ENCODE data around the gene FOXL2. TPM values are rescaled to one million over a fixed set of nuclear protein-coding genes. Genes with fewer than 3 reads are reported as not detected.

Gene FOXL2
- total RNA-seq, 1 donor from 2014 or later = 0.21 TPM

DNA sequence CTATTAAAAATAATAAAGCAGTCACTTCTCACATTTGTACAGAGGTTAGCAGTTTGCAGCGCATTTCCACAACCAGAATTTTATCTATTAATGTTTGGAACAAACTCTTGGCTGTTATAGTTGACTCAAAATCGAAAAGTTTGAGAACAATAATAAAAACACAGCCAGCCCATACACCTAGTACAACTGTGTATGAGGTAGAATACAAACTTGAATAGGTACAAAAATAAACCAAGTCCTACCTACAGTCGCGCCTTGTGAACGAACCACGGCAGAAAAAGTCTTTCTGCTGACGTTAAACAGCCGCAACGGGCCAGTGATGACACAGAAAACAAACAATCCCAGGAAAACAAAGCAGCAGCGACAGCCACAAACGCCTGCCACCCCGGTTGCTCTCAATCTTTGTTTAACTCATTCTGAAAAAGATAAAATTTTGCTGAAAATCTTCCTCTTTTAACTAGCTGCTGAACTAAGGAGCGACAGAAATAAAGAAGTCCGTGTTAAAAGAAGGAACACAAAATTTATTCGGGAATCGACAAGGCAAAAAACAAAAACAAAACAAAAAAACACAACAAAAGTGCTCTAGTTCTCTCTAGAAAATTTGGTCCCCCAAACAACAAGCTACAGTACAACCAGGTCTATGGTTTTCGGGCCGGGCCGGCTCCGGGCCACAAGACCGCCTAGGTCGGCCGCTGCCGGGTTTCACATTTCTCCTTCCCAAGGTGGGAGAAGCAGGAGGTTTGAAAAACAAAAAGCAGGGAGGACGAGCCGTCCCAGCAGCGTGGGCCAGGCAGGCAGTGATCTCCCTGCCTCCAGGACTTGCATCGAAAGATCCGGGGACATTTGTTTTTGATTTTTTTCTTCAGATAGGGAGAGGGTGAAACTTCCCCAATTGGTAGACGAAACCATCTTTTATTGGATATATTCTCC is 2.9 kb downstream of the FOXL2 start:
- peak overlapping the region; percentile 32 for H3K4me3 Mint-ChIP-seq (ENCODE audit: unreplicated experiment)
- peaks cover 85% of the 10 kb centered on the region for H3K27me3 Mint-ChIP-seq (ENCODE audit: unreplicated experiment)

DNA sequence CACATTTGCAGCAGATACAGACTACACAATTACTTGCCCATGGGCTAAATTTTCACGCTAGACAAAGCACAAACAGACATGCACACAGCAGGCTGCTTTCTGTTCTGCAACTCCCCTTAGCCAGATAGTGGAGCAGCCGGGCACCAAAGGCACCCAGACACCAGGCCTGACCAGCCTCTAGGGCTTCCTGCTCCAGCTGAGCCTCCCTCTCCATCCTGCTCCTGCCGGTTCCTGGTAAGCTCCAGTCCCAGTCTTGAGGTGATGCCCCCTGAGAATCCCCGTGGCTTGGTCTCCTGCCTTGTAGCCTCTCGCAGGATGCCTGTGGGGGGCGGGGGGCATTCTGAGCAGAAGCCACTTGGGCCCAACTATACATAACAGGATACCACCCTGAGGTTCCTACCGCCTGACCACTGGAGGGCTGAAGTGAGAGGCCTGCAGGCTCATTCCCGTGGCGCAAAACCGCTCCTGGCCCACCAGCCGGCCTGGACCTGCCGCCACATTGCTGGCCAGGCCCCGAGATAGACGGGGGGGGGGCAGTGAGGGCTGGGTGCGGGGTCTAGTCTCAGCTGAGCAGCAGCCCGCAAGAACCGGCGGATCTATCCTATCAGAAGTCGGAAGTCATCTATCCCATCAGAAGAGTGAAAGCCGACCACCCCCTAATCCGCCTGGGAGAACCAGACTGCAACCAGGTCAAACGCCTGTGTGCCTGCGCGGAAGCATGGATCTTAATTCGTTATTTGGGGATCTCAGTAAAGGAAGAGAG is 3.9 kb downstream of the FOXL2 start:
- Mint-ChIP-seq H3K9me3 (ENCODE audit: unreplicated experiment) (no peaks in the 10 kb centered on the region), H3K27ac (ENCODE audit: unreplicated experiment) (no peak overlapping the region), H3K27me3 (ENCODE audit: unreplicated experiment) (peaks cover 85% of the 10 kb centered on the region), H3K4me1 (ENCODE audit: unreplicated experiment) (peaks cover 31% of the 10 kb centered on the region), H3K36me3 (ENCODE audit: unreplicated experiment) (no peaks in the 10 kb centered on the region), H3K4me3 (ENCODE audit: unreplicated experiment) (no peak overlapping the region)
- DNase-seq (ENCODE audit: extremely low spot score, unreplicated experiment) = no peak
- TF ChIP-seq, protein P1, sequence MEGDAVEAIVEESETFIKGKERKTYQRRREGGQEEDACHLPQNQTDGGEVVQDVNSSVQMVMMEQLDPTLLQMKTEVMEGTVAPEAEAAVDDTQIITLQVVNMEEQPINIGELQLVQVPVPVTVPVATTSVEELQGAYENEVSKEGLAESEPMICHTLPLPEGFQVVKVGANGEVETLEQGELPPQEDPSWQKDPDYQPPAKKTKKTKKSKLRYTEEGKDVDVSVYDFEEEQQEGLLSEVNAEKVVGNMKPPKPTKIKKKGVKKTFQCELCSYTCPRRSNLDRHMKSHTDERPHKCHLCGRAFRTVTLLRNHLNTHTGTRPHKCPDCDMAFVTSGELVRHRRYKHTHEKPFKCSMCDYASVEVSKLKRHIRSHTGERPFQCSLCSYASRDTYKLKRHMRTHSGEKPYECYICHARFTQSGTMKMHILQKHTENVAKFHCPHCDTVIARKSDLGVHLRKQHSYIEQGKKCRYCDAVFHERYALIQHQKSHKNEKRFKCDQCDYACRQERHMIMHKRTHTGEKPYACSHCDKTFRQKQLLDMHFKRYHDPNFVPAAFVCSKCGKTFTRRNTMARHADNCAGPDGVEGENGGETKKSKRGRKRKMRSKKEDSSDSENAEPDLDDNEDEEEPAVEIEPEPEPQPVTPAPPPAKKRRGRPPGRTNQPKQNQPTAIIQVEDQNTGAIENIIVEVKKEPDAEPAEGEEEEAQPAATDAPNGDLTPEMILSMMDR (IDR thresholded peaks at IDR 0.05) = no peak

More for the DNA sequence above, 2.9 kb downstream of the FOXL2 start:
- no peak for DNase-seq (ENCODE audit: extremely low spot score, unreplicated experiment)
- TF ChIP-seq, protein P1 (IDR thresholded peaks at IDR 0.05) = no peak
- Mint-ChIP-seq H3K4me1 (ENCODE audit: unreplicated experiment) (peaks cover 25% of the 10 kb centered on the region), H3K36me3 (ENCODE audit: unreplicated experiment) (no peaks in the 10 kb centered on the region), H3K27ac (ENCODE audit: unreplicated experiment) (no peak overlapping the region), H3K9me3 (ENCODE audit: unreplicated experiment) (no peaks in the 10 kb centered on the region)

DNA sequence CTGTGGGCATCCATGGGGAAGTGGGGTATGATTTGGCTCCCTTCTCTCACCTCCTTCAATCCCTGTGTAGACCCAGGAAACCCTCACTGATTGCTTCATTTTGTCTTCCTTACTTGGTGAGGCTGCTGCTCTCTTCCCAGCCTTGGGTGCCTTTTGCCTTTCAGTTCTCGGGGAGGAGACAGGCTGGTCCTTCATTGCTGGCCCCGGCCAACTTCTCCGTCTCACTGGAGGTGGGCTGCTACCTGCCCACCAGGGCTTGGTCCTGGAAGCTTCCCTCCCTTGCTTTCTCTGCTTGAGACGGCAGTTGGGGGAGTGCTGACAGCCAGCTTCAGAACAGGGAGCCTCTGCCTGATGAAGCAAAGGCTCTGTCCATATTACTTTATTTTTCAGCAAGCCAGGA is 4.7 kb downstream of the FOXL2 start:
- TF ChIP-seq, protein P1 (IDR thresholded peaks at IDR 0.05) = no peak
- Mint-ChIP-seq H3K27me3 (ENCODE audit: unreplicated experiment) (peaks cover 85% of the 10 kb centered on the region), H3K36me3 (ENCODE audit: unreplicated experiment) (no peaks in the 10 kb centered on the region), H3K4me3 (ENCODE audit: unreplicated experiment) (no peak overlapping the region), H3K4me1 (ENCODE audit: unreplicated experiment) (peaks cover 35% of the 10 kb centered on the region), H3K27ac (ENCODE audit: unreplicated experiment) (no peak overlapping the region), H3K9me3 (ENCODE audit: unreplicated experiment) (no peaks in the 10 kb centered on the region)
- no peak for DNase-seq (ENCODE audit: extremely low spot score, unreplicated experiment)

DNA sequence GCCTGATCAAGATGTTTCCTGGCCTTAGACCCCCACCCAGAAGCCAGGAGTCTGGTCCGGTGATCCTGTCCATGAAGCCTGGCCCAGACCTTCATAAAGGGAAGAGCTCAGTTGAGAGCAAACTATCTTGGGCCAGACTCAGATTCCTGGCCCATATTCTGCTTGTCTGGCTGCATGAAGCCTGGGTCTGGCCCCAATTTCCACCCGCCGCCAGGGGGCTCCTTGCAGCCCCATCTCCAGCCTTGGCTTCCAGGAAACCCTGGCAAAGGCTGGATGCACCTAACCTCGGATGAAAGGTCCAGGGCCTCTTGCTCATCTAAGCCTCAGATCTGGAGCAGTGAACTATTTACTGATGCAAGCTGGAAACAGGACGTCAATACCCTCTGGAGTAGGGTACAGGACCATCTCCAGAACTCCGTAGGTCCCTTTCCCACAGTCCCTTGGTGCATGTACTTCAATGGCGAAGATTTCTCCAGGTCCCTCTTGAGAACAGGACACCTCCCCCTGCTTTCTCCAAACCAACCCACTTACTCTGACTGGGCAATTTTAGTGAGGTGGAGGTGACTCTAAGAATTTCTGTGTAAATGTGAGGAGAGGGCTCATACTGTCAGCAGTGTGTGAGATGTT is 5.6 kb downstream of the FOXL2 start:
- no peak overlapping the region for H3K4me3 Mint-ChIP-seq (ENCODE audit: unreplicated experiment)
- no peak overlapping the region for H3K27ac Mint-ChIP-seq (ENCODE audit: unreplicated experiment)
- DNase-seq (ENCODE audit: extremely low spot score, unreplicated experiment) = no peak
- H3K27me3 Mint-ChIP-seq (ENCODE audit: unreplicated experiment) = peaks cover 89% of the 10 kb centered on the region
- TF ChIP-seq, protein P1 (IDR thresholded peaks at IDR 0.05) = peak; percentile 50
- H3K36me3 Mint-ChIP-seq (ENCODE audit: unreplicated experiment) = no peaks in the 10 kb centered on the region
- no peaks in the 10 kb centered on the region for H3K9me3 Mint-ChIP-seq (ENCODE audit: unreplicated experiment)
- H3K4me1 Mint-ChIP-seq (ENCODE audit: unreplicated experiment) = peaks cover 38% of the 10 kb centered on the region

Data from osteocyte (in vitro differentiated cells).